Measurements from ENCODE around the gene EPHB3. TPM values are rescaled to one million over a fixed set of nuclear protein-coding genes. Genes with fewer than 3 reads are reported as not detected.

The EPHB3 gene
- under 1 TPM in 1 of 2 donors, not detected in 1; 0.11 TPM for total RNA-seq

DNA sequence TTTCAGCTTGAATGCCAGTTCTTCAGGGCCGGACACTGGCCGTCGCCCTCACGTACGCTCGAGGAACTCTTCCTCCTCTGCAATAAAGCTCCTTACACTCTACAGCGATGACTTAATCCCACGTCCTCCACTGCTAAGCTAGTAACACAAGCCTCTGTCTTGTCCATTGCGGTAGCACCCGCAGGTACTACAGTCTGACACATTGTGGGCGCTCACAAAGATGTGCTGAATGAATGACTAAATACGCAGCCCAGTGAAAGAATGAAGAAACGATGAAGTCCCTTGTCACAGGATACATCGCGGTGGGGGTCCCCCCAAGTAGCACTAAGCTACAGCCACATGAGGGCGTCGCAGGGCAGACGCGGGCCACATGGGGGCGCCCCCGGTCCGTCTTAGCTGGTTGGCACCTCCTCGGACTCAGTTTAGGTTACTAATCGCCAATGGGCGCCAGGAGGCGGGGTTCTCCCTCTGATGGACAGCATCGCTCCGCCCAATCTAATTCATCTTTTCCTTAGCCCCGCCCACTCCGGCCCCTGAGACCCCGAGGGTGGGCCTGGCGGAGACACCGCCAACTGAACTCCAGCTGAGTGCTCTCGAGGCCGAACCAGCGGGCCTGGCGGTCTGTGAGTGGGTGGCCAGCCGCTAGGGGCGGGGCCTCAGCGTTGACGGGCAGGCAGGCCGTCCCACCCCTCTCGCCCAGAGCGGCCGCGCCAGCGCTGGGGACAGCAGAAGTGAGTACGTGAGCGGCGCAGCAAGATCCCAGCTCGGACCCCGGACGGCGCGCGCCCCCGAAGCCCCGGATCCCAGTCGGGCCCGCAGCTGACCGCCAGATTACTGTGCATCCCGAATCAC is at the start of gene EPHB3:
EPHB3 (plus strand) TSS at position 725 of the 852 bp plus-strand sequence. CDS start 451 bp downstream, outside the sequence.
- ATAC-seq (replicated peaks), result peak; percentile 90
- Mint-ChIP-seq H3K27me3 (peaks cover 15% of the 10 kb centered on the region), H3K4me1 (peaks cover 21% of the 10 kb centered on the region), H3K4me3 (peak within 1 kb of the TSS; percentile 77), H3K36me3 (ENCODE audit: low read depth) (no peaks in the 10 kb centered on the region), H3K9me3 (no peaks in the 10 kb centered on the region), H3K27ac (peak within 1 kb of the TSS; percentile 77)

DNA sequence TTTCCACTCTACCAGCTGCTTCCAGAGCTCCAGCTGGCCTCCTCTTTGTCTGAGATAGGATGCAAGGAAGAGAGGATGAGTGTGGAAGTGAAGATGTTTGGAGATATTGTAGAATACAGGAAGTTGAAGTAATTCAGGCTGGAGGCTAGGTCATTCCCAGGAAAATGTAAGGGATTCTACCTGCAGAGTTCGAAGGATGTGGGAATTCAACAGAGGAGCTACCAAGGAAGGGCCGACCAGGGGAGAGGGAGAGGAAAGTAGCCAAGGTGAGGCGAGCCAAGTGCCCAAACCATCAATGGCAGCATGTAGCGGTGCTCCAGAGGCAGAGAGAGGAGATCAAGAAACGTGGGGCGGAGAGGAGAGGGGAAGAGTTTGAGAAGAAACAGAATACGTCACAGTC is 49.0 kb upstream of the EPHB3 start:
- H3K27ac Mint-ChIP-seq, result no peak overlapping the region
- no peaks in the 10 kb centered on the region for H3K36me3 Mint-ChIP-seq (ENCODE audit: low read depth)
- H3K4me1 Mint-ChIP-seq, result no peaks in the 10 kb centered on the region
- peaks cover 44% of the 10 kb centered on the region for H3K27me3 Mint-ChIP-seq
- peak overlapping the region; percentile 50 for H3K4me3 Mint-ChIP-seq
- ATAC-seq (replicated peaks), result no peak
- H3K9me3 Mint-ChIP-seq, result no peaks in the 10 kb centered on the region

DNA sequence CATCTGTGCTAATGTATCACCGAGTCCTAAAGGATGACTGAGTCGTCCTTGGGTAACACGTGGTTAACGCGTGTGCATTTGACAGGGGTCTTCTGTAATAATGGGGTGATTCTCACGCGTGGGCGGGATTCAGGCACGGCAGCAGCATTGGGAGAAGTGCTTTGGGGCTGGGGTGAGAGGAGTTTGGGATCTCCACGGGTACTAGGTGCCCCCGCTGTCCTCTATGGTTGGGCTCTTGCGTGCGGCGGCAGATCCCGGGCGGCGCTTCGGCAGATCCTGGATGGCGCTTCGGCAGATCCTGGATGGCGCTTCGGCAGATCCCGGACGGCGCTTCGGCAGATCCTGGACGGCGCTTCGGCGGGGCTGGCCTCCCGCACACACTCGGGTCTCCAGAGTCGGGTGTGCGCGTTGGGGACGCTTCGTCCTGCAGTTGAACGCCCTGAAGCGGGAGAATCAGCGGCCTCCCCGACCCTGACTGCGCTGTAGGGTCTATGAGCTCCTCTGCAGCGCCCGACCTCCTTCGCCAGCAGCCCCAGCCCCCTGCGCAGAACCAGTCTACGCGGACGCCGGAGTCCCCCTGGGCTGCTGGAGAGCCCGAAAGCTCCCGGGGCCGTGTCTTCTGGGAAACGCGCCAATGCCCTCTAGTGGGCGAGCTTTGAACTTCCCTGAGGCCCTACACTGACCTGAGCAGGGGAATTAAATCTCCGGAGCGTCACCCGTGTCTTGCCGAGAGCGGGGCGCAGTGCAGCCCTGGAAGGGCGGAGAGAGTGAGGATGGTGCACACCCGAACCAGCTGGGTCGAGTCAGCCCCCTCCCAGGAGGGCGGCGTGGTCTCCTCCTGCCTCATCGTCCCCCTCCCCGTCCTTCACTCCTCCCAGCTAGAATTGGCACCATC is 48.1 kb upstream of the EPHB3 start:
- peaks cover 48% of the 10 kb centered on the region for H3K27me3 Mint-ChIP-seq
- no peaks in the 10 kb centered on the region for H3K4me1 Mint-ChIP-seq
- peak overlapping the region; percentile 50 for H3K4me3 Mint-ChIP-seq
- H3K36me3 Mint-ChIP-seq (ENCODE audit: low read depth), result no peaks in the 10 kb centered on the region
- ATAC-seq (replicated peaks), result peak; percentile 99
- no peaks in the 10 kb centered on the region for H3K9me3 Mint-ChIP-seq
- H3K27ac Mint-ChIP-seq, result no peak overlapping the region

DNA sequence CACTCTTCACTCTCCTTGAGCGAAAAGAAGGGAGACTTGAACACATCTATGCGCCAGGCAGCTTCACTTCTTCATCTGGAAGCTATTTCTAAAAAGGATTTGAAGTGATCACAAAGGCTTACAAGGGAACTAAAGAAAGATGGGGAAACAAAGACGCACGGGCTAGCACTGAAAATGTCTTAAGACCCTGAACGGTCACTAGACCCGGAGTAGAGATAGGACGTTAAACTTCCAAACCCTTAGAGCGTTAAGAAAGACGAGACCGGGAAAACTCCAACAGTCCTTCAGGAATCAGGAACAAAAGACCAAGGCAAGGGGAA is 47.5 kb upstream of the EPHB3 start:
- H3K4me1 Mint-ChIP-seq, result no peaks in the 10 kb centered on the region
- no peaks in the 10 kb centered on the region for H3K9me3 Mint-ChIP-seq
- H3K27ac Mint-ChIP-seq, result no peak overlapping the region
- peaks cover 55% of the 10 kb centered on the region for H3K27me3 Mint-ChIP-seq
- ATAC-seq (replicated peaks), result no peak
- H3K4me3 Mint-ChIP-seq, result peak overlapping the region; percentile 50
- H3K36me3 Mint-ChIP-seq (ENCODE audit: low read depth), result no peaks in the 10 kb centered on the region

DNA sequence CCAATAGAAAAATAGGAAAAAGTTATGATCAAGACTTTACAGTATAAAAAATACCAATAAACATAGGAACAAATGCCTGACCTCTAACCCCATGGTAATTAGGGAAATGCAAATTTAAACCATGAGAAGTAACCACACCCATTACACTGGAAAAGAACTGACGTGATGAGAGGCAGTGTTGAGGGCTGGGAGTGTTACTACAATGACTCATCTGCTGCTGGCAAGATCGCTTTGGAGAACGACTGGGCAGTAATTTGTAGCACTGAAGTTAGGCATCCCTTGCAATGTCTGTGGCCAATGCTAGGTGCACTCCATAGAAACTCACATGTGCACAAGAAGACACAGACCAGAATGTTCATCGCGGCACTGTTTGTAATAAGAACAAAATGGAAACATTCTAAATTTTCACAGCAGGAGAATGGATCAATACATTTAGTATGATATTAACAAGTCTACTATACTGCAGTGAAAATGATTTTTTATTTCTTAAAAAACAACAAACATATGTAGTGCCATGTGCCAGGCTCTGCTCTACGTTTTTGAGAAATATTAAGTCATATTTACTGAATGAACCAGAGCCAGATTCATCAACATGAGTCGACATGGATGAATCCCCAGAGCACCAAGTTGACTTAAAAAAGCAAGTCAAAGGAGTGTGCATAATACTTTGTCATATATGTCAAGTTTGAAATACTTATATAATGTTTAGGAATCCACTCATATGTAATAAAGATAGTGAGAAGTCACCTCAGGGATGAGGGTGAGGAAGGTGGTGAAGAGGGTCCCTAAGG is 37.6 kb upstream of the EPHB3 start:
- no peaks in the 10 kb centered on the region for H3K9me3 Mint-ChIP-seq
- H3K4me1 Mint-ChIP-seq, result peaks cover 8% of the 10 kb centered on the region
- no peaks in the 10 kb centered on the region for H3K36me3 Mint-ChIP-seq (ENCODE audit: low read depth)
- peak overlapping the region; percentile 74 for H3K4me3 Mint-ChIP-seq
- H3K27me3 Mint-ChIP-seq, result peaks cover 31% of the 10 kb centered on the region
- ATAC-seq (replicated peaks), result peak; percentile 85
- H3K27ac Mint-ChIP-seq, result no peak overlapping the region

DNA sequence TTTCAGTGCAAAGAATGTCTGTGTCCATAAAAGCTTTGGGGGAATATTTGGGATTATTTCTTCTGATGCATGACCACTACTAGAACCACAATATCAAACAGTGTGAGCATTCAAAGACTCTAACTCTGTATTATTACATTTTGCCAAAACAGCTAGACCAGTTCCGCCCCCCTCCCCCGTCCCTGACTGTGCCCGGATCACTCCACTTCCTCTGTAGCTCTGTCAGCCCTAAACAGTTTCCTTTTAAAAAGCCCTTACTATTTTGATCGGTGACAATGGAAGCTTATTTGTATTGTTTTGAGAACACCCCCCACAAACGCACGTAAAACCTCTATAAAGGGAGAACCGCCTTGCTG is 36.6 kb upstream of the EPHB3 start:
- no peaks in the 10 kb centered on the region for H3K36me3 Mint-ChIP-seq (ENCODE audit: low read depth)
- H3K27ac Mint-ChIP-seq, result peak overlapping the region; percentile 66
- no peaks in the 10 kb centered on the region for H3K9me3 Mint-ChIP-seq
- peaks cover 28% of the 10 kb centered on the region for H3K27me3 Mint-ChIP-seq
- peak overlapping the region; percentile 74 for H3K4me3 Mint-ChIP-seq
- peaks cover 8% of the 10 kb centered on the region for H3K4me1 Mint-ChIP-seq
- peak; percentile 72 for ATAC-seq (replicated peaks)

DNA sequence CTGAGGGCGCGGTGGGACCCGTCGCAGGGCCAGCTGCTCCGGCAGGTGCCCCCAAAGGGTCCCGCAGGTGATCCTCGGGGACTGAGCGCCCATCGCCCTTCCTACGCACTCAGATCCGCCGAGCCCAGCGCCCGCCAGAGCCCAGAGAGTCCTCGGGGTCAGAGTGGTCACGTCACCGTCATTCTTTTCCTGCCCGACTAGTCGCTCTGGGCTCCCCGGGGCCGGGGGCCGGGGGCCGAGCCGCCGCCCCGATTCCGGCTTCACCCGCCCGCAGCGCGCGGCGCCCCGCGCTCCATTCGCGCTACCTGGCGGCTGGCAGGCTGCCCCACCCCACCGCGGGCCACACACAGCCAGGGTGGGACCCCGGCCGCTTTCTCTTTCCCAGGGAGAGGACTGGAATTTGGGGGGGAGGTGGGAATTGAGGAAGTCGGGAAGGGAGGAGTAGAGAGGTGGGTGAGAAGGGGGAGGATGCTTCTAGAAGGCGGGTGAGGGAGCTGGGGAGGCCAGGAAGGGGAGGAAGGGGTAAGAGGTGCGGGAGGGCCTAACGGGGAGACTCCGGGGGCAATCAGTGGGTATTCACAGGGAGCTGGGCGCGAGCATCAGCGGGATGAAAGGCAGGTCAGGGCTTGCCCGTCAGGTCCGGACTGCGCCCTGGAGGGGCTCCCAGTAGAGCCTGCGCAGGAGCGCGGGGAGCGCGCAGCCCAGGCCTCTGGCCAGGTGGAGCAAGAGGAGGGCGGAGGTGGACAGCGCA is 36.1 kb upstream of the EPHB3 start:
- Mint-ChIP-seq H3K36me3 (ENCODE audit: low read depth) (no peaks in the 10 kb centered on the region), H3K4me1 (peaks cover 8% of the 10 kb centered on the region), H3K9me3 (no peaks in the 10 kb centered on the region), H3K27me3 (peaks cover 33% of the 10 kb centered on the region), H3K4me3 (peak overlapping the region; percentile 74), H3K27ac (no peak overlapping the region)
- peak; percentile 64 for ATAC-seq (replicated peaks)

DNA sequence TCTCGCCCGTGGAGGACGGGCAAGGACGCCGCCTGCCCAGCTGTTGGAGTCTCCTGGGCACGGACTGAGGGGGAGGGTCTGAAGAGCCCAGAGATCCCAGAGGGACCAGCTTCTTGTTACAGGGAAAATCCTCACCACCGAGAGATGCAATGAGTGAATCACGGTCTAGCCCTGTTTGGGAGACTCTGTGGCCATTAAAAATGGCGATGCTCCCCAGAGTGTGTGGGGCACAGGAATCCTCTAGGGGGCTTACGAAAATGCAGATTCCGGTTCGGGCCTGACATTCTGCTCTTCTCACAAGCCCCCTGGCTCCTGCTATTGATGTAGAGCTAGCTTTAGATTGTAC is 35.5 kb upstream of the EPHB3 start:
- ATAC-seq (replicated peaks), result no peak
- H3K27ac Mint-ChIP-seq, result no peak overlapping the region
- no peaks in the 10 kb centered on the region for H3K36me3 Mint-ChIP-seq (ENCODE audit: low read depth)
- peak overlapping the region; percentile 74 for H3K4me3 Mint-ChIP-seq
- peaks cover 8% of the 10 kb centered on the region for H3K4me1 Mint-ChIP-seq
- peaks cover 38% of the 10 kb centered on the region for H3K27me3 Mint-ChIP-seq
- no peaks in the 10 kb centered on the region for H3K9me3 Mint-ChIP-seq

DNA sequence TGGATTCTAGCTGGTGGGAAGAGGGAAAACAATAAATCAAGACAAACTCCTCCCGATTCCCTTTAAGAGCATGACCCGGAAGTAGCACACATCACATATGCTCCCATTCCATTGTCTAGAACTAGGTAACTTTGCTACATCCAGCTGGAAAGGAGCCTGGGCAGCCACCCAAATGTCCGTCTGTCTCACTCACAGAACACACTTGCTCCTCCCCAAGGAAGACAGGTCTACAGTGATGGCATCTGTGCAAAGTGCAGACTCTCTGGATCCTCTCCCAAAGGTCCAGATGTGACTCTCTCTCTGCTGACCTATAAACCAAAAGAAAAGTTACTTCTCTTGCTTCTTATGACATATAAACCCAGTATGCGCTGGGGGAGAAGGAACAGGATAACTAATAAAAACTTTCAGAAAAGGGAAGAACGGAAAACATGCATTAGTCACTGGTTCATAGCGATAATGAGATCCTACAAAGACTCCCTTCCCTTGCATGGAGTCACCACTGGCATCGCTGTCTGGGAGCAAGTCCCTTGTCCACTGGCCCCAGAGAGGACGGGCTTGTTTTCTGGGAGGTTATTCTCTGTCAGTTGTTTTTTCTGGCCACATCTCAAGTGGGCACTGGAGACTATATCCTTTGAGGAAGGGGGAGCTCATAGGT is 29.8 kb upstream of the EPHB3 start:
- Mint-ChIP-seq H3K27ac (no peak overlapping the region), H3K9me3 (no peaks in the 10 kb centered on the region), H3K36me3 (ENCODE audit: low read depth) (no peaks in the 10 kb centered on the region), H3K4me1 (no peaks in the 10 kb centered on the region), H3K27me3 (peaks cover 24% of the 10 kb centered on the region), H3K4me3 (no peak overlapping the region)
- no peak for ATAC-seq (replicated peaks)

DNA sequence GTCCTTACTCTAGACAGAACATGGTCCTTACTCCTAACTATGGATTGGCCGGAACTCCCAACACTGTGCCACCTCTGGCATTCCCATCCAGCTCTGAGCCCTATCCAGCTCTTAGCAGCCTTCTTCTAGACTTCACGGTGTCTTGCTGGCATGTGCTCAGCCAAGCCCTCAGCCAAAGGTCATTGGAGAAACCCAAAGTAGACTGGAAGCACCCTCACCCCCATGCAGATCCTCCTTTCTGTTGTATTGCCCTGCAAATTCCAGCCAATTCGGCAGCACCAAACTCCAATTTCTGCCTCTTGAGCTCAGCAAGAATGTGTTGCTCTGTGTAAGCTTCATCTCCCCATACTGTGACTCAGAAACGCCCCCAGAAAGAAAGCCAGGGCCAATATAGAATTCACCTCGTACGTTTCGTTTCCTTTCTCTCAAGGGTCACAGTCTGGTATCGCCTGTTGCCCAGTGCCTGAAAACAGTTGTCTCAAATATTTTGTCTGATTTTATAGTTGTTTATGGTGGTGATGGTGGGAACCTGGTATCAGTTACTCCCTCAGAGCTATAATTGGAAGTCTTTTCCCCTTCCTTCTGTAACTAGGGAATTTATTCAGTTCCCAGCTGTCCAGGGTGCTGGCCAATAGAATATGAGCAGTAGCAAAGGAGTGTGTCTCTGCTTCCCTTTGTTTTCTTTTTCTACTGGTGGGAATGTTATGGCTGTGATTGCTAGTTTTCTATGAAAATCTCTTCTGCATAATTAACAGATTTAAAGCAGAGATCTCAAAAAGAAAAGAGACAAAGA is 28.4 kb upstream of the EPHB3 start:
- Mint-ChIP-seq H3K27me3 (peaks cover 26% of the 10 kb centered on the region), H3K9me3 (no peaks in the 10 kb centered on the region)

DNA sequence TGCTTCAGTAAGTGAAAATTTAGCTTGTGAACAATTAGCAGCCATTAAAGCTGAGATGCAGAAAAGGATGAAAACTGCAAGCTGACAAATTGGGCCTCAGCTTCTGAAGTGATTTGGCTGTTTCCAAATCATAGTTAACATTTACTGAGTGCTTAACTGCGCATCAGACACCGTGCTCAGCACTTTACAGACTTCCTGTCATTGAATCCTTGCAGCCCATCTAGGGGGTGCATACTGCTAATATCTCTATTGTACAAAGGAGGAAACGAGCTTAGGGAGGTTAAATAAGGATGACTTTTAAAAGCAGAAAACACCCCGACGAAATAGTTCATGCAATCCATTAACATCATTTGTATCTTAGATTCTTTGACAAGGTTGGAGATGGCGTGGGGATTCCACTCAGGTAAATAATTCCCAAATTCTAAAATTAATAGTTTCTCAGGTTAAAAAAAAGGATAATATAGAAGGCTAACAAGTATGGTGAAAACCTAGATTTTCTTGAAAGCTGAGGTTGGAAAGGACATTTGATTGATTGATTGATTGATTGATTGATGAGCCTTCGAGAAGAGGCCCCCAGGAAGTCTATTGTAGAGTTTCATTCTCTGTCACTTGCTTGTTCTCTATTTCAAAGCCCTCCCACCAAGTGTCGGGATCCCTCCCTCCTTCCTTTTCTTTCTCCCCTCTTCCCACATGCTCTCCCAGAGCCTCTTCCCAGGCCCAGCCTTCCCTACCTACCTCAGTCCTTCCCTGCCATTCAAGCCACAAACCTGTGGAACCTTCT is 23.5 kb upstream of the EPHB3 start:
- Mint-ChIP-seq H3K4me3 (no peak overlapping the region), H3K27me3 (peaks cover 31% of the 10 kb centered on the region), H3K36me3 (ENCODE audit: low read depth) (no peaks in the 10 kb centered on the region), H3K27ac (no peak overlapping the region), H3K4me1 (peaks cover 4% of the 10 kb centered on the region), H3K9me3 (no peaks in the 10 kb centered on the region)
- no peak for ATAC-seq (replicated peaks)

More for the DNA sequence above, 28.4 kb upstream of the EPHB3 start:
- Mint-ChIP-seq H3K36me3 (ENCODE audit: low read depth) (no peaks in the 10 kb centered on the region), H3K4me1 (no peaks in the 10 kb centered on the region), H3K27ac (no peak overlapping the region), H3K4me3 (no peak overlapping the region)
- ATAC-seq (replicated peaks), result no peak

DNA sequence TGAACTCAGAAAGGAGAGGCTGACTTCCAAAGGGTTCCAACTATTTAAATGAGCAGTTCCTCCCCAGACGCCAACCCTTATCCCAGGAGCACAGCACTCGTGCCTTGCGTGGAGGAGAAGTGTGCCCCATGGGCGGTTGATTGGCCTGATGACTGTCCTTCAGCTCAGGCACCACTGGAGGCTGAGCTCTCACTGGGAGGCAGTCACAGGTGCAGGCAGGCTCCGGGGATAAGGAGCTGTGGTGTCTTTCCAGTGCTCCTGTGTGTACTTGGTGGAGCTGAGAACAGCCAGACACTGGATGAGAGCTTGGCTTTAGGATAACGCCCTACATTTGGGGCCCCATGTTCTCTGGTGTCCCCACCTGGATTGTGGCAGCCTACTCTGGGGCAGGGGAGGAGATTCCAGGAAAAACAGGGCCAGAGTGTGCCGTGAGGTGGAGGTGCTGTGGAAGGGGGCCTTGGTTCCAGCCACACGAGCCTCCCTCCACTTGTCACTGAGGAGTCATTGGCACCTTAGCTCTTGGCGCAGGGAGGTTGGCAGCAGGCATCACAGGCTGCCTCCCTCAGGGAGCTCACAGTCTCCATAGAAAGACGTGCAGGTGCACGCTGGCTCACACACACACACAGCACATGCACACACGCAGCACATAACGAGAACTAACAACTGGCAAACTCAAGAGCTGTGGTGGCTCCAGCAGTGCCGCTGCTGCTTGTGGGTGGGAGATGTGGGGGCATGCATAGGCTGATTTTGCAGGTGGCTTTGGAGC is 22.7 kb upstream of the EPHB3 start:
- no peak overlapping the region for H3K27ac Mint-ChIP-seq
- ATAC-seq (replicated peaks), result no peak
- peaks cover 34% of the 10 kb centered on the region for H3K27me3 Mint-ChIP-seq
- peaks cover 6% of the 10 kb centered on the region for H3K4me1 Mint-ChIP-seq
- H3K36me3 Mint-ChIP-seq (ENCODE audit: low read depth), result no peaks in the 10 kb centered on the region
- no peaks in the 10 kb centered on the region for H3K9me3 Mint-ChIP-seq
- H3K4me3 Mint-ChIP-seq, result no peak overlapping the region

Measured in activated T-helper 17 cell treated with anti-CD3 and anti-CD28 coated beads, Interleukin-2, amount 50 U/mL, for 72 hours (primary cell).